WTC11 (cell line): ENCODE results near the gene KLRK1. TPM values are rescaled to one million over a fixed set of nuclear protein-coding genes. Genes with fewer than 3 reads are reported as not detected.

Source experiments
- ATAC-seq: fragments of 200-7000 bp; cut with Tn5 transposase; 2 replicates; pipeline ENCODE4 v1.10.0; 2021; ENCODE audit warnings: mild to moderate bottlenecking, moderate library complexity
- CTCF ChIA-PET: fragments of 300-600 bp; sonication (Branson Sonifier 250); formaldehyde crosslinking; loops from one replicate; lab custom pipeline; 2021; ENCODE audit warnings: antibody characterized with exemption; lab: Charles Lee
- POLR2A ChIA-PET: fragments of 350-600 bp; sonication (Branson Sonifier 250); formaldehyde crosslinking; loops from one replicate; lab custom pipeline; 2021; ENCODE audit warnings: antibody characterized with exemption; lab: Charles Lee
- DNase-seq: peaks from one replicate; pipeline ENCODE4 v3.0.0; 2021; ENCODE audit warnings: low spot score
- H3K27ac Mint-ChIP-seq: 2 replicates; pipeline ENCODE4 v1.8.0; 2021; ENCODE audit warnings: mixed read lengths
- H3K27me3 Mint-ChIP-seq: 2 replicates; pipeline ENCODE4 v1.8.0; 2021; ENCODE audit warnings: low read depth, mild to moderate bottlenecking, moderate library complexity, mixed read lengths
- H3K36me3 Mint-ChIP-seq: 2 replicates; pipeline ENCODE4 v1.8.0; 2021; ENCODE audit warnings: mixed read lengths
- H3K4me1 Mint-ChIP-seq: 2 replicates; pipeline ENCODE4 v1.8.0; 2022; ENCODE audit warnings: mixed read lengths
- H3K4me3 Mint-ChIP-seq: 2 replicates; pipeline ENCODE4 v1.8.0; 2021; ENCODE audit warnings: mild to moderate bottlenecking, moderate library complexity, mixed read lengths
- H3K9me3 Mint-ChIP-seq: 2 replicates; pipeline ENCODE4 v1.8.0; 2021; ENCODE audit warnings: mixed read lengths
- AFF4 ChIP-seq: sonication (generic); formaldehyde crosslinking; IDR thresholded peaks from 2 replicates; pipeline ENCODE4 v1.8.1; 2023; ENCODE audit warnings: mild to moderate bottlenecking, missing genetic modification reagents, borderline replicate concordance
- ARID4B ChIP-seq: sonication (generic); formaldehyde crosslinking; IDR thresholded peaks from 2 replicates; pipeline ENCODE4 v1.8.0; 2023; ENCODE audit warnings: missing genetic modification reagents, mild to moderate bottlenecking, borderline replicate concordance
- CREM ChIP-seq: sonication (generic); formaldehyde crosslinking; IDR thresholded peaks from 2 replicates; pipeline ENCODE4 v1.8.1; 2022; ENCODE audit warnings: mild to moderate bottlenecking, missing genetic modification reagents, moderate library complexity
- E2F5 ChIP-seq: sonication (generic); formaldehyde crosslinking; IDR thresholded peaks from 2 replicates; pipeline ENCODE4 v1.8.1; 2022; ENCODE audit warnings: mild to moderate bottlenecking, moderate library complexity, missing genetic modification reagents
- GTF2I ChIP-seq: fragments of 250-450 bp; sonication (Bioruptor Pico); conservative IDR thresholded peaks from 2 replicates; pipeline ENCODE4 v1.4.0; 2021; ENCODE audit warnings: mild to moderate bottlenecking
- HMGA2 ChIP-seq: fragments of 250-450 bp; sonication (Bioruptor Pico); IDR thresholded peaks from 2 replicates; pipeline ENCODE4 v1.4.0; 2021; ENCODE audit warnings: mild to moderate bottlenecking, moderate library complexity
- SP1 ChIP-seq: sonication (generic); formaldehyde crosslinking; conservative IDR thresholded peaks from 2 replicates; pipeline ENCODE4 v1.8.1; 2022; ENCODE audit warnings: missing genetic modification reagents
- TEAD4 ChIP-seq: sonication (generic); formaldehyde crosslinking; IDR thresholded peaks from 2 replicates; pipeline ENCODE4 v1.8.0; 2022; ENCODE audit warnings: mild to moderate bottlenecking, missing genetic modification reagents
- ZNF138 ChIP-seq: sonication (generic); formaldehyde crosslinking; conservative IDR thresholded peaks from 2 replicates; pipeline ENCODE4 v1.8.1; 2022; ENCODE audit warnings: mild to moderate bottlenecking, moderate library complexity, missing genetic modification reagents
- ZNF219 ChIP-seq: sonication (generic); formaldehyde crosslinking; IDR thresholded peaks from 2 replicates; pipeline ENCODE4 v1.8.0; 2023; ENCODE audit warnings: missing genetic modification reagents, mild to moderate bottlenecking, borderline replicate concordance
- total RNA-seq: library from RNA; stranded (reverse); gene quantifications from 3 replicates; pipeline ENCODE4 v1.2.3, GENCODE V29; 2021

The KLRK1 gene
- total RNA-seq, 1 experiment from 2014 or later: 0.15 TPM

GRCh38 chr12:10386857-10387256 is 3.0 kb downstream of the KLRK1 start:
- no peaks in the 10 kb centered on the region for H3K27me3 Mint-ChIP-seq
- CTCF ChIA-PET: no interaction called here
- no peak for ATAC-seq

GRCh38 chr12:10385166-10385613 is 4.7 kb downstream of the KLRK1 start:
- no peaks in the 10 kb centered on the region for H3K27me3 Mint-ChIP-seq
- H3K27ac Mint-ChIP-seq: no peak overlapping the region
- H3K9me3 Mint-ChIP-seq: peaks cover 14% of the 10 kb centered on the region
- CTCF ChIA-PET: no interaction called here
- POLR2A ChIA-PET: no interaction called here
- ATAC-seq: no peak
- DNase-seq: no peak
- no peaks in the 10 kb centered on the region for H3K4me1 Mint-ChIP-seq
- peaks cover 4% of the 10 kb centered on the region; the same call in 1 of the 2 replicates for H3K36me3 Mint-ChIP-seq
- no peak for TF ChIP-seq GTF2I (CRISPR knock-in tag)
- no peak for TF ChIP-seq E2F5
- no peak for TF ChIP-seq CREM
- no peak for TF ChIP-seq ARID4B (CRISPR knock-in tag)
- no peak for TF ChIP-seq HMGA2
- no peak for TF ChIP-seq ZNF138 (CRISPR knock-in tag)
- TF ChIP-seq SP1 (CRISPR knock-in tag): no peak
- no peak overlapping the region for H3K4me3 Mint-ChIP-seq

More at GRCh38 chr12:10386857-10387256, 3.0 kb downstream of the KLRK1 start:
- no peaks in the 10 kb centered on the region for H3K4me1 Mint-ChIP-seq
- no peak overlapping the region for H3K4me3 Mint-ChIP-seq
- DNase-seq: no peak
- H3K36me3 Mint-ChIP-seq: peaks cover 4% of the 10 kb centered on the region; the same call in 1 of the 2 replicates
- POLR2A ChIA-PET: no interaction called here
- H3K9me3 Mint-ChIP-seq: peaks cover 14% of the 10 kb centered on the region
- no peak overlapping the region for H3K27ac Mint-ChIP-seq
- TF ChIP-seq ZNF138 (CRISPR knock-in tag): no peak

GRCh38 chr12:10384191-10384590 is 5.7 kb downstream of the KLRK1 start:
- H3K9me3 Mint-ChIP-seq: peaks cover 14% of the 10 kb centered on the region
- H3K4me3 Mint-ChIP-seq: no peak overlapping the region
- ATAC-seq: no peak
- no peaks in the 10 kb centered on the region for H3K4me1 Mint-ChIP-seq
- H3K36me3 Mint-ChIP-seq: peaks cover 4% of the 10 kb centered on the region; the same call in 1 of the 2 replicates
- H3K27ac Mint-ChIP-seq: no peak overlapping the region
- no peak for TF ChIP-seq AFF4 (CRISPR knock-in tag)
- no peak for TF ChIP-seq TEAD4
- TF ChIP-seq ZNF219 (CRISPR knock-in tag): no peak
- H3K27me3 Mint-ChIP-seq: no peaks in the 10 kb centered on the region
- DNase-seq: no peak
- CTCF ChIA-PET: no interaction called here
- POLR2A ChIA-PET: no interaction called here
